Neutrophil (primary cell): ENCODE data around the gene DNAJC12.

Experiments
- H3K27ac ChIP-seq: fragments of 200-600 bp; sonication (generic); 2 replicates; pipeline ENCODE4 v1.5.1; 2016; ENCODE audit warnings: mild to moderate bottlenecking, moderate library complexity
- H3K27me3 ChIP-seq: fragments of 200-600 bp; sonication (generic); 2 replicates; pipeline ENCODE4 v1.6.0; 2016; ENCODE audit warnings: mild to moderate bottlenecking
- H3K36me3 ChIP-seq: fragments of 200-600 bp; sonication (generic); 2 replicates; pipeline ENCODE4 v1.5.1; 2017
- H3K4me1 ChIP-seq, 2 experiments: fragments of 200-600 bp in 1 of 2; sonication (generic) in 1 of 2; 1 replicate in 1 of 2; 2 replicates in 1 of 2; pipeline versions ENCODE4 v1.5.1 to v1.6.1; 2013 to 2016; ENCODE audit warnings: low read depth in 1 of 2, low read length in 1 of 2, mild to moderate bottlenecking in 1 of 2, moderate library complexity in 1 of 2; ENCODE audit not compliant: control insufficient read depth in 1 of 2, insufficient read depth in 1 of 2
- H3K4me3 ChIP-seq, 2 experiments: fragments of 200-600 bp in 1 of 2; sonication (generic) in 1 of 2; 1 replicate in 1 of 2; 2 replicates in 1 of 2; pipeline ENCODE4 v1.5.1; 2013 to 2016; ENCODE audit warnings: low read depth in 1 of 2, low read length in 1 of 2, mild to moderate bottlenecking in 1 of 2, moderate library complexity in 1 of 2
- H3K9me3 ChIP-seq: fragments of 200-600 bp; sonication (generic); 2 replicates; pipeline ENCODE4 v1.5.1; 2016
- TF ChIP-seq, protein P1 (sequence below): fragments of 200-600 bp; sonication (generic); IDR thresholded peaks from 2 replicates; pipeline ENCODE4 v1.5.1; 2016; ENCODE audit warnings: antibody characterized with exemption

DNAJC12 gene

DNA sequence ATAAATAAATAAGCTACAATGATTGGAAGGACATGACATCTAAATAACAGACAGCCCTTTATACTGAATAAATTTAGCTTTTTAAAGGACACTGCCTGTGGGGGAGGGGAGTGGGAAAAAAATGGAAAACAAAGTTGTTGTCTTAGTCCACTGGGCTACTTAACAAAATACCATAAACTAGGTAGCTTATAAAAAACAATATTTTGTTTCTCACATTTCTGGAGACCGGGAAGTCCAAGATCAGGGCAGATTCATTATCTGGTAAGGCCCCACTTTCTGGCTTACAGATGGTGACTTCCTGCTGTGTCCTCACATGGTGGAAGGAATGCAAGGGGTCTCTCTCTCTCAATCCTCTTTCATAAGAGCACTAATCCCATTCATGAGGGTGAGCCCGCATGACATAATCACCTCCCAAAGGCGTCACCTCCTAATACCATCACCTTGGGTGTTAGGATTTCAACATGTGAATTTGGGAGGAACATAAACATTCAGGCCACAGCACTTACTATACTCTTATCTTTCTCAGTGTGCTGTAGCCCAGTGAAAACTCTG is 43.0 kb downstream of the DNAJC12 start:
- Histone ChIP-seq H3K4me1 (peaks cover 0 to 5% of the 10 kb centered on the region in 2 experiments), H3K27ac (no peak overlapping the region), H3K4me3 (no peak overlapping the region), H3K9me3 (no peaks in the 10 kb centered on the region), H3K27me3 (no peaks in the 10 kb centered on the region), H3K36me3 (no peaks in the 10 kb centered on the region)
- TF ChIP-seq, protein P1, sequence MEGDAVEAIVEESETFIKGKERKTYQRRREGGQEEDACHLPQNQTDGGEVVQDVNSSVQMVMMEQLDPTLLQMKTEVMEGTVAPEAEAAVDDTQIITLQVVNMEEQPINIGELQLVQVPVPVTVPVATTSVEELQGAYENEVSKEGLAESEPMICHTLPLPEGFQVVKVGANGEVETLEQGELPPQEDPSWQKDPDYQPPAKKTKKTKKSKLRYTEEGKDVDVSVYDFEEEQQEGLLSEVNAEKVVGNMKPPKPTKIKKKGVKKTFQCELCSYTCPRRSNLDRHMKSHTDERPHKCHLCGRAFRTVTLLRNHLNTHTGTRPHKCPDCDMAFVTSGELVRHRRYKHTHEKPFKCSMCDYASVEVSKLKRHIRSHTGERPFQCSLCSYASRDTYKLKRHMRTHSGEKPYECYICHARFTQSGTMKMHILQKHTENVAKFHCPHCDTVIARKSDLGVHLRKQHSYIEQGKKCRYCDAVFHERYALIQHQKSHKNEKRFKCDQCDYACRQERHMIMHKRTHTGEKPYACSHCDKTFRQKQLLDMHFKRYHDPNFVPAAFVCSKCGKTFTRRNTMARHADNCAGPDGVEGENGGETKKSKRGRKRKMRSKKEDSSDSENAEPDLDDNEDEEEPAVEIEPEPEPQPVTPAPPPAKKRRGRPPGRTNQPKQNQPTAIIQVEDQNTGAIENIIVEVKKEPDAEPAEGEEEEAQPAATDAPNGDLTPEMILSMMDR = no peak

DNA sequence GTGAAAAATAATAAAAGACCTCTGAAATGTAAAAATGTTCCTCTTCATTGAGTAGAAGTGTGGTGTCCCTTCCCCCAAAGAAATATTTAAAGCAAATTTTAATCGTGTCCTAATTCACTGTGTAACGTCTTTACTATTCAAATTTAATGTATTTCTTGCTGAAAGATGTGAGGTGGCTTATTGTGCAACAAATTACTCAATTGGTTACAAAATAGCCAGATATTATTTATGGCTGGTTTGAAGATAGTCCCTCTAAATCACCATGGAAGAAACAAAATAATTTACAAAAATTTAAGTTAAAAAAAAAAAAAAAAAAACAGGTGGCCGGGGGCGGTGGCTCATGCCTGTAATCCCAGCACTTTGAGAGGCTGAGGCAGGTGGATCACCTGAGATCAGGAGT is 43.7 kb downstream of the DNAJC12 start:
- Histone ChIP-seq H3K4me1 (peaks cover 0 to 5% of the 10 kb centered on the region in 2 experiments), H3K27me3 (no peaks in the 10 kb centered on the region), H3K36me3 (no peaks in the 10 kb centered on the region), H3K9me3 (no peaks in the 10 kb centered on the region), H3K27ac (no peak overlapping the region), H3K4me3 (no peak overlapping the region)
- TF ChIP-seq, protein P1 = no peak

DNA sequence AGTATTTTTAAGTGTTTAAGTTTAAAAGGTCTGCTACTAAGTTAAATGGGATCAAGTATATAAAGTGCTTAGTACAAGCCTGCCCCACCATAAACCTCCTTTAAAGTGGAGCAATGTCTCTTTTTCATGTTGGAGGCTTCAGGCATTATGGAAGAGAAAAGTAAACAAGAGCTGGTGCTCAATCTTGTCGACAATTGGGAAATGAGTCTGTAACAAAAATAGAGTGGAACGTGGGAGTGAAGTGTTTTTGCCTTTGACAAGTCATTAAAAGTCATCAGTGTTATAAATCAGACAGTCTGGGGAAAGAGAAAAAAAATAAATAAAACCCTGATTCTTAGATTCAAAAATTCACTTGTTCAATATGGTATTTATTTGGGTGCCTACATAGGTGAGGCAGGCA is 44.7 kb downstream of the DNAJC12 start:
- H3K27ac ChIP-seq = no peak overlapping the region
- peaks cover 0 to 5% of the 10 kb centered on the region in 2 experiments for H3K4me1 ChIP-seq
- H3K9me3 ChIP-seq = no peaks in the 10 kb centered on the region
- TF ChIP-seq, protein P1 = no peak
- H3K4me3 ChIP-seq = no peak overlapping the region
- H3K36me3 ChIP-seq = no peaks in the 10 kb centered on the region
- H3K27me3 ChIP-seq = no peaks in the 10 kb centered on the region

DNA sequence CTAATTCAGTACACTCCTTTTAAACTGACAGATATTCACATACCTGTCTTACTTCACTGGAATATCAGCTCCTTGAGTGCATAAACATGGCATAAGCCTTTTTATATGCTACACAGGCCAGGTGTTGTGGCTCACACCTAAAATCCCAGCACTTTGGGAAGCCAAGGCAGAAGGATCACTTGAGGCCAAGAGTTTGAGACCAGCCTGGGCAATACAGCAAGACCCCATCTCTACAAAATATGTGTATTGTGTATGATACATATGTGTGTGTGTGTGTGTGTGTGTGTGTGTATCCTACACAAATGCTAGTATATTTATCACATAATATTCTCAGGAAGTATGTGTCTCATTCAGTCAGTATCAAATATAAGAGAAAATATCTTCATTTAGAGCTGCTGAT is 45.3 kb downstream of the DNAJC12 start:
- H3K9me3 ChIP-seq = no peaks in the 10 kb centered on the region
- H3K27me3 ChIP-seq = no peaks in the 10 kb centered on the region
- TF ChIP-seq, protein P1 = no peak
- no peaks in the 10 kb centered on the region for H3K36me3 ChIP-seq
- H3K27ac ChIP-seq = no peak overlapping the region
- no peak overlapping the region for H3K4me3 ChIP-seq
- H3K4me1 ChIP-seq = peaks cover 0 to 5% of the 10 kb centered on the region in 2 experiments

DNA sequence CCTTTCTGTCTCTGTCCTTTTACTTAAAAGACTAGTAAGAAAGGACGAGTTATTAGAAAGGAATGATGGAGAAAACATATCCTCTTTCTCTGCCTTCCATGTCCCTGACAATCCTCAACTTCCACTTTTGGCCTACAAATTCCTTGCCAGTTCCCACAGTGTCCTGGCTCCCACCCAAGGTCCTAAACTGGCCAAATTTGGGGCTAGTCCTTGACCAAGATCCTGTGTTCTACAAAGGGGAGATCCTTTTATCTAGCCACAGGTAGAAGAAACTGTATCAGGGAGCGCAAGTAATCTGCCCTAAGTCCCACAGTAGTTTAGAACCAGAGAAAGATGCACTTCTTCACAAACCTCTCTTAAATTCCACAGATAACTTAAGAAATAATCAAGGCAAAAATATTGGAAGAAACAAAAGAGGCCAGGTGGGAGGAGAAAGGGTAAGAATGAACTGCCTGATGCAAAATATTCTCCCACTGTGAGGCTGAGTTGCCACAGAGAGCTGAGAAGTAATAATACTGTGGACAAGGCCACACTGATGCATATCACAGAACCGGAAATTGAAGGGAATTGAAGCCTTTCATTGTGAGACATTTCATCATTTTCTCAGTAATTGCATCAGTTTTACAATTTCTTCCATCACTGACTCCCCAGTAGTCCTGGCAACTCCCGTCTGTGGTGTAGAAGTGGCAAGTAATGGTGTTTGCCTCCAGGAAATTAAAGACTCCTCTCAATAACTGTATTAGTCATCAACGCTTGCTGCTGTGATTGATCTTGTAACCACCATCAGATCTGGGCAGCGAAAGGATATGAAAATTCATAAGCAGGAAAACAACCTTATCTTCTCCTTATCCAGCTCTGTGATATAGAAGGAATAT is 47.2 kb downstream of the DNAJC12 start:
- H3K4me1 ChIP-seq = peaks cover 0 to 5% of the 10 kb centered on the region in 2 experiments
- no peaks in the 10 kb centered on the region for H3K9me3 ChIP-seq
- TF ChIP-seq, protein P1 = no peak
- no peak overlapping the region for H3K4me3 ChIP-seq
- no peak overlapping the region for H3K27ac ChIP-seq
- no peaks in the 10 kb centered on the region for H3K27me3 ChIP-seq
- no peaks in the 10 kb centered on the region for H3K36me3 ChIP-seq
